GM23248 (cell line): ENCODE data around the gene P2RY8. TPM values are rescaled to one million over a fixed set of nuclear protein-coding genes. Genes with fewer than 3 reads are reported as not detected.
"Not testable (repeated sequence)": the region's sequence is repeated elsewhere in the genome, so short reads cannot be mapped to it uniquely, and the experiment has no call there.

ENCODE experiments used
- DNase-seq: peaks from one replicate; pipeline ENCODE4 v3.0.0-alpha.2; 2015
- H2AFZ ChIP-seq: fragments of 200-600 bp; sonication (generic); 2 replicates; pipeline ENCODE4 v1.6.1; 2016; ENCODE audit warnings: antibody characterized with exemption
- H3F3A ChIP-seq: fragments of 200-600 bp; sonication (generic); 2 replicates; pipeline ENCODE4 v1.6.1; 2016; ENCODE audit warnings: mild to moderate bottlenecking, antibody characterized with exemption, mixed run types; ENCODE audit not compliant: insufficient read depth
- H3K27ac ChIP-seq: fragments of 200-600 bp; sonication (generic); 2 replicates; pipeline ENCODE4 v1.5.1; 2016; ENCODE audit warnings: mild to moderate bottlenecking
- H3K27me3 ChIP-seq: fragments of 200-600 bp; sonication (generic); replicated peaks from 2 replicates; pipeline ENCODE4 v1.6.1; 2016; ENCODE audit warnings: mild to moderate bottlenecking; ENCODE audit not compliant: insufficient read depth
- H3K36me3 ChIP-seq: fragments of 200-600 bp; sonication (generic); 2 replicates; pipeline ENCODE4 v1.6.1; 2016; ENCODE audit warnings: low read depth, mild to moderate bottlenecking
- H3K4me1 ChIP-seq: fragments of 200-600 bp; sonication (generic); 2 replicates; pipeline ENCODE4 v1.6.1; 2016; ENCODE audit warnings: mild to moderate bottlenecking; ENCODE audit not compliant: insufficient read depth
- H3K4me2 ChIP-seq: fragments of 200-600 bp; sonication (generic); one replicate; pipeline ENCODE4 v1.6.1; 2016; ENCODE audit warnings: mild to moderate bottlenecking; ENCODE audit not compliant: unreplicated experiment
- H3K4me3 ChIP-seq: fragments of 200-600 bp; sonication (generic); 2 replicates; pipeline ENCODE4 v1.5.1; 2016; ENCODE audit warnings: mild to moderate bottlenecking
- H3K79me2 ChIP-seq: fragments of 200-600 bp; sonication (generic); 2 replicates; pipeline ENCODE4 v1.6.1; 2016; ENCODE audit warnings: mild to moderate bottlenecking; ENCODE audit not compliant: insufficient read depth
- H3K9ac ChIP-seq: fragments of 200-600 bp; sonication (generic); 2 replicates; pipeline ENCODE4 v1.6.1; 2016; ENCODE audit warnings: mild to moderate bottlenecking
- H3K9me2 ChIP-seq: fragments of 200-600 bp; sonication (generic); 2 replicates; pipeline ENCODE4 v1.6.1; 2016; ENCODE audit warnings: mixed run types, mild to moderate bottlenecking, moderate library complexity; ENCODE audit not compliant: insufficient read depth
- H3K9me3 ChIP-seq: fragments of 200-600 bp; sonication (generic); one replicate; pipeline ENCODE4 v1.6.1; 2017; ENCODE audit warnings: low read depth
- H4K20me1 ChIP-seq: fragments of 200-600 bp; sonication (generic); 2 replicates; pipeline ENCODE4 v1.6.0; 2016; ENCODE audit not compliant: insufficient read depth
- EZH2 ChIP-seq: fragments of 200-600 bp; sonication (generic); IDR thresholded peaks from 2 replicates; pipeline ENCODE4 v1.6.1; 2018; ENCODE audit warnings: antibody characterized with exemption, mild to moderate bottlenecking; ENCODE audit not compliant: insufficient read depth, poor library complexity, severe bottlenecking
- EZH2phosphoT487 ChIP-seq: fragments of 200-600 bp; sonication (generic); IDR thresholded peaks from 2 replicates; pipeline ENCODE4 v1.6.1; 2018; ENCODE audit warnings: antibody characterized with exemption, moderate library complexity, mild to moderate bottlenecking, low read depth; ENCODE audit not compliant: insufficient read depth
- WGBS, 2 experiments: methylation state at CpG; one replicate each; pipeline ENCODE4 v1.1.6; 2015 to 2017; ENCODE audit warnings: low lambda C conversion rate in 2 of 2, low coverage in 1 of 2; ENCODE audit errors: missing lambda C conversion rate in 2 of 2; 5-methylcytosine and 5-hydroxymethylcytosine counted together
- in situ Hi-C: fragments of 300-500 bp; cut with MboI; formaldehyde crosslinking; loops from 2 replicates; pipeline ENCODE4 v1.15.0; 2020
- polyA plus RNA-seq: library from polyadenylated mRNA; unstranded; fragments of >200 nt; fragmentation: Nextera tagmentation; extraction: Ambion mirVana; gene quantifications from 2 replicates; pipeline ENCODE4 v1.2.1, GENCODE V29; 2016
- total RNA-seq: library from RNA; depleted of rRNA; stranded (reverse); fragments of >200 nt; shearing (Covaris generic); gene quantifications from 2 replicates; pipeline ENCODE4 v1.2.3, GENCODE V29; 2014

P2RY8 gene
- total and polyA plus RNA-seq, 2 experiments from 2014 or later: not detected

DNA sequence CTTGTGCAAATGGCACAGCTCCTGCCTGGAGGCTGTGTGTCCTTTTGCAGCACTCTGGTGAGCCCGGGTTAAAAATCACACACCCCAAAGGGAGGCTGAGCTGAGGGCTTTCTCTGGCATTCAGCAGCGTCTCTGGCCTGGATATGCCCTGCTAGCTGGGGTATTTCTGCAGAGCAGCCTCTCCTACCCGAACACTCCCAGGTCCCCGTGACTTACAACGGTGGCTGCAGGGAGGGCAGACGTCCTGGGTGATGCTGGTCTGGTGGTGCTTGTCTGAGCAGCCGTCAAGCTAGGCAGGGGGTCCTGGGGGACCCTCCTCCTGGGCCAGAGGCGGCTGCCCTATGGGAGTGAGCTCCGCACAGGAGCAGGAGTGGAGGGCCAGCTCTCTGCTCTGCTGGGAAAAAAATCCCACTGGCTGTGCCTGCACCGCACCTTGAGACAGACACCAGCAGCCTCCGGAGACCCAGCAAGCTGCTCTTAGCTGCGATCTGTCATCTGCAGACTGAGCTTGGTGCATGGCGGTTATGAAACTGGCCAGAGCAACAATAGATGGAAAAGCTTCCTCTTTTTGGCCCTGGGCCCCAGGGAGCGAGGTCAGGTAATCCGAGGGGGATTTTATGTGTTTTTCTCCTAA, 43.0 kb downstream of the P2RY8 start:
- no peak overlapping the region for H3K4me3 ChIP-seq
- H3K4me1 ChIP-seq: no peaks in the 10 kb centered on the region
- H2AFZ ChIP-seq: no peak overlapping the region
- H3F3A ChIP-seq: no peaks in the 10 kb centered on the region
- H3K4me2 ChIP-seq: no peak overlapping the region
- DNase-seq: no peak
- no peaks in the 10 kb centered on the region for H3K9me3 ChIP-seq
- no peaks in the 10 kb centered on the region for H3K27me3 ChIP-seq
- no peaks in the 10 kb centered on the region for H3K9me2 ChIP-seq
- no peaks in the 10 kb centered on the region for H3K79me2 ChIP-seq
- no peak for TF ChIP-seq EZH2
- no peak for TF ChIP-seq EZH2phosphoT487
- no peak overlapping the region for H3K27ac ChIP-seq
- H3K9ac ChIP-seq: no peak overlapping the region
- 5 to 9% methylated on average over 14 to 15 of the region's 15 CpGs for WGBS, 2 experiments
- H3K36me3 ChIP-seq: no peaks in the 10 kb centered on the region
- in situ Hi-C loops: no loop called here
- no peaks in the 10 kb centered on the region for H4K20me1 ChIP-seq

GRCh38 chrX:1493412-1493811, 43.6 kb downstream of the P2RY8 start:
- WGBS, 2 experiments: 21 to 25% methylated on average over 12 to 16 of the region's 16 CpGs
- Histone ChIP-seq H2AFZ (no peak overlapping the region), H3K9me2 (no peaks in the 10 kb centered on the region), H3K27ac (no peak overlapping the region), H3F3A (no peaks in the 10 kb centered on the region), H3K9me3 (no peaks in the 10 kb centered on the region), H3K79me2 (no peaks in the 10 kb centered on the region), H4K20me1 (no peaks in the 10 kb centered on the region), H3K4me1 (no peaks in the 10 kb centered on the region), H3K9ac (no peak overlapping the region), H3K4me2 (no peak overlapping the region), H3K27me3 (no peaks in the 10 kb centered on the region), H3K4me3 (no peak overlapping the region), H3K36me3 (no peaks in the 10 kb centered on the region)
- DNase-seq: no peak
- TF ChIP-seq EZH2: no peak
- TF ChIP-seq EZH2phosphoT487: no peak
- in situ Hi-C loops: no loop called here

DNA sequence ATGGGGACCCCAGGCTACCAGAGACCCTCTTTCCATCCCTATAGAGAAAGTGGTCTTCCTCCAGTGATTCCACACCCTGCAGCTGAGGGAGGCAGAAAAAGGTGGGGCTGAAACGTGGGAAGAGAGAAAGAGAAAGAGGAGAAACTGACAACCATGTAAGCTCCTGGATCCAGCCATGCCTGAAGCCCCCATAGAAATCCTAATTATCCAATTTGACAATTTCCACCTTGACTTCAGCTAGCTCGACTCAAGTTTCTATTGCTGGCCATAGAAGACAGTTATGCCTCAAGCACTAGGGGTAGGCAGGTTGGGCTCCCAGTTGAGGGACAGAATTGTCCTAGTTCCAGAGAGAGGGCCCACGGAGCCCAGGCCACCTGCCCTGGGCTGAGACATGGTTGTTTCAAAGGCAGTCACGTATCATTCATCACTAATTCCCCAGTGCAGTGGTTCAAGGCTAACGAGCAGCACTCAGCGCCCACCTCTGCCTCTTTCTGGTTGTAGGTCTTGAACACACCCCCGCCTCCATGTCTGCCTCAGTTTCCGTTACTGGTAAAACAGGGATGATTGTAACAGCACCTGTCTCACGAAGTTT, 44.5 kb downstream of the P2RY8 start:
- Histone ChIP-seq H3K36me3 (no peaks in the 10 kb centered on the region), H4K20me1 (no peaks in the 10 kb centered on the region), H3K27me3 (no peaks in the 10 kb centered on the region), H3K9me2 (no peaks in the 10 kb centered on the region), H3K79me2 (no peaks in the 10 kb centered on the region), H3K9ac (no peak overlapping the region), H3K4me2 (no peak overlapping the region), H3K4me3 (no peak overlapping the region), H3K9me3 (no peaks in the 10 kb centered on the region), H2AFZ (no peak overlapping the region), H3K4me1 (no peaks in the 10 kb centered on the region), H3K27ac (no peak overlapping the region), H3F3A (no peaks in the 10 kb centered on the region)
- 70 to 82% methylated on average over 9 of the region's 9 CpGs for WGBS, 2 experiments
- no peak for DNase-seq
- in situ Hi-C loops: no loop called here
- no peak for TF ChIP-seq EZH2
- TF ChIP-seq EZH2phosphoT487: no peak

GRCh38 chrX:1491851-1492349, 45.1 kb downstream of the P2RY8 start:
- WGBS, 2 experiments: 82 to 87% methylated on average over 6 of the region's 6 CpGs
- no peak overlapping the region for H3K4me2 ChIP-seq
- no peaks in the 10 kb centered on the region for H3K9me2 ChIP-seq
- no peaks in the 10 kb centered on the region for H3K9me3 ChIP-seq
- H2AFZ ChIP-seq: no peak overlapping the region
- no peak overlapping the region for H3K9ac ChIP-seq
- no peaks in the 10 kb centered on the region for H3K4me1 ChIP-seq
- no peaks in the 10 kb centered on the region for H3K79me2 ChIP-seq
- DNase-seq: peak; percentile 14
- no peaks in the 10 kb centered on the region for H3K27me3 ChIP-seq
- in situ Hi-C loops: no loop called here
- no peak overlapping the region for H3K4me3 ChIP-seq
- H4K20me1 ChIP-seq: no peaks in the 10 kb centered on the region
- no peak overlapping the region for H3K27ac ChIP-seq
- TF ChIP-seq EZH2phosphoT487 (no peak), EZH2 (no peak)
- no peaks in the 10 kb centered on the region for H3K36me3 ChIP-seq
- no peaks in the 10 kb centered on the region for H3F3A ChIP-seq

GRCh38 chrX:1491248-1491647, 45.7 kb downstream of the P2RY8 start:
- H3K27ac ChIP-seq, H2AFZ ChIP-seq, in situ Hi-C loops, H3K36me3 ChIP-seq, H3K9me3 ChIP-seq, H3K4me1 ChIP-seq, H3K4me3 ChIP-seq, H4K20me1 ChIP-seq, H3K9ac ChIP-seq, H3K79me2 ChIP-seq, H3K4me2 ChIP-seq, H3F3A ChIP-seq, DNase-seq, H3K9me2 ChIP-seq, H3K27me3 ChIP-seq: not testable (repeated sequence)
- WGBS, 2 experiments: 85 to 90% methylated on average over 4 of the region's 4 CpGs

- H3K9me3 ChIP-seq, H3K36me3 ChIP-seq, H3K9me2 ChIP-seq, H2AFZ ChIP-seq, H3F3A ChIP-seq, H3K79me2 ChIP-seq, H3K4me1 ChIP-seq, H3K4me3 ChIP-seq, H3K4me2 ChIP-seq, in situ Hi-C loops, H3K27me3 ChIP-seq, DNase-seq, H3K9ac ChIP-seq, H4K20me1 ChIP-seq, H3K27ac ChIP-seq: not testable (repeated sequence)
- WGBS, 2 experiments: 56% methylated on average over 1 of the region's 1 CpG; no CpG with 5 or more reads in 1 of the 2 experiments
Measured at GRCh38 chrX:1490723-1491122, 46.3 kb downstream of the P2RY8 start.

DNA sequence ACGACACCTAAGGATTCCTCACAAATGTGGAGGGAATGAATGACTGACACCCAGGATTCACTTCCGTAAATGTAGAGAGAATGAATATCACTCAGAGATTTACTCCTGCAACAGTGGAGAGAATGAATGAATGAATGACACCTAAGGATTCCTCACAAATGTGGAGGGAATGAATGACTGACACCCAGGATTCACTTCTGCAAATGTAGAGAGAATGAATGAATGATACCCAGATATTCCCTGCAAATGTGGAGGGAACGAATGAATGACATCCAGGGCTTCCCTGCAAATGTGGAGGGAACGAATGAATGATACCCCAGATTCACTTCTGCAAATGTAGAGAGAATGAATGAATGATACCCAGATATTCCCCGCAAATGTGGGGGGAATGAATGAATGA, 47.6 kb downstream of the P2RY8 start:
- H3K27me3 ChIP-seq, H3K4me1 ChIP-seq, H3K79me2 ChIP-seq, H3K9me2 ChIP-seq, H3K4me2 ChIP-seq, H3K9me3 ChIP-seq, H3K27ac ChIP-seq, DNase-seq, H3K4me3 ChIP-seq, H2AFZ ChIP-seq, H3K9ac ChIP-seq, H3K36me3 ChIP-seq, H4K20me1 ChIP-seq, in situ Hi-C loops, H3F3A ChIP-seq: not testable (repeated sequence)
- 62 to 64% methylated on average over 4 to 5 of the region's 5 CpGs for WGBS, 2 experiments
